Endothelial cell of umbilical vein (primary cell): ENCODE data around the gene MGAT5. TPM values are rescaled to one million over a fixed set of nuclear protein-coding genes. Genes with fewer than 3 reads are reported as not detected.

Source experiments
- BruUV-seq: library from RNA; stranded (reverse); fragments of 400-500 nt; replicated peaks from 2 replicates; lab custom pipeline; 2021; lab: Mats Ljungman, UMichigan
- CTCF ChIA-PET: fragments of 300-600, 350-600 bp; sonication (Branson Sonifier 250); formaldehyde crosslinking; loops from one replicate; lab custom pipeline; 2021; ENCODE audit warnings: antibody characterized with exemption, inconsistent platforms; lab: Charles Lee
- POLR2A ChIA-PET: fragments of 300-600, 350-600 bp; sonication (Branson Sonifier 250); formaldehyde crosslinking; loops from one replicate; lab custom pipeline; 2021; ENCODE audit warnings: antibody characterized with exemption, inconsistent platforms; lab: Charles Lee
- DNase-seq: peaks from one replicate; pipeline ENCODE4 v3.0.0-alpha.2; 2011; ENCODE audit warnings: low read depth, low spot score
- FAIRE-seq: peaks from 2 replicates; lab custom pipeline; 2011; peaks lifted over from hg19 to GRCh38; lab: Jason Lieb, UNC
- H2AFZ ChIP-seq: 2 replicates; pipeline ENCODE4 v1.6.0; 2012; ENCODE audit warnings: low read depth, low read length, control low read depth, inconsistent platforms
- H3K27ac ChIP-seq: 2 replicates; pipeline ENCODE4 v1.5.1; 2011; ENCODE audit warnings: low read depth, mild to moderate bottlenecking, control low read depth, low read length, moderate library complexity; ENCODE audit not compliant: insufficient read depth
- H3K27me3 ChIP-seq, 2 experiments: 2 replicates each; pipeline versions ENCODE4 v1.6.0 to v1.6.1; 2011; ENCODE audit warnings: low read length in 2 of 2, mixed read lengths in 1 of 2; ENCODE audit not compliant: control insufficient read depth in 2 of 2, insufficient read depth in 2 of 2
- H3K36me3 ChIP-seq, 2 experiments: 2 replicates in 1 of 2; 3 replicates in 1 of 2; pipeline ENCODE4 v1.5.1; 2011; ENCODE audit warnings: low read length in 2 of 2, mild to moderate bottlenecking in 1 of 2, moderate library complexity in 1 of 2; ENCODE audit not compliant: control insufficient read depth in 2 of 2, insufficient read depth in 2 of 2; ENCODE audit errors: extremely low read depth in 1 of 2
- H3K4me1 ChIP-seq: 3 replicates; pipeline ENCODE4 v1.5.1; 2011; ENCODE audit warnings: mild to moderate bottlenecking, low read length; ENCODE audit not compliant: control insufficient read depth, insufficient read depth; ENCODE audit errors: extremely low read depth
- H3K4me2 ChIP-seq: 2 replicates; pipeline ENCODE4 v1.6.1; 2011; ENCODE audit warnings: low read length, control low read depth, mixed read lengths; ENCODE audit not compliant: insufficient read depth
- H3K4me3 ChIP-seq, 3 experiments: fragments of 200-600 bp in 1 of 3; sonication (generic), shearing (Covaris generic) in 1 of 3; replicated peaks in 1 of 3; 2 replicates each; pipeline ENCODE4 v1.5.1; 2011 to 2016; ENCODE audit warnings: control low read depth in 3 of 3, low read length in 3 of 3, mild to moderate bottlenecking in 2 of 3, inconsistent platforms in 1 of 3, low read depth in 1 of 3, moderate library complexity in 1 of 3; ENCODE audit not compliant: insufficient read depth in 1 of 3
- H3K79me2 ChIP-seq: 2 replicates; pipeline ENCODE4 v1.6.0; 2012; ENCODE audit warnings: low read length, inconsistent platforms; ENCODE audit not compliant: control insufficient read depth, insufficient read depth
- H3K9ac ChIP-seq: replicated peaks from 2 replicates; pipeline ENCODE3; 2011; ENCODE audit warnings: low read length, control low read depth; ENCODE audit not compliant: insufficient read depth; ENCODE audit errors: extremely low read depth
- H3K9me1 ChIP-seq: replicated peaks from 3 replicates; pipeline ENCODE4 v1.6.0; 2011; ENCODE audit warnings: mild to moderate bottlenecking, low read length; ENCODE audit not compliant: control insufficient read depth, insufficient read depth; ENCODE audit errors: extremely low read depth
- H3K9me3 ChIP-seq: replicated peaks from 2 replicates; pipeline ENCODE4 v1.5.1; 2012; ENCODE audit warnings: low read length, inconsistent platforms; ENCODE audit not compliant: control insufficient read depth, insufficient read depth
- H4K20me1 ChIP-seq: replicated peaks from 2 replicates; pipeline ENCODE3; 2011; ENCODE audit warnings: mild to moderate bottlenecking, low read length; ENCODE audit not compliant: control insufficient read depth, insufficient read depth; ENCODE audit errors: extremely low read depth
- JUN ChIP-seq: IDR thresholded peaks from 2 replicates; pipeline ENCODE4 v1.6.1; 2011; ENCODE audit warnings: borderline replicate concordance, low read depth; ENCODE audit not compliant: insufficient read length, insufficient read depth
- MAX ChIP-seq: IDR thresholded peaks from 2 replicates; pipeline ENCODE4 v1.6.1; 2011; ENCODE audit not compliant: insufficient read depth, insufficient read length
- POLR2A ChIP-seq: IDR thresholded peaks from 2 replicates; pipeline ENCODE4 v1.6.1; 2012; ENCODE audit warnings: low read depth, mild to moderate bottlenecking, control low read depth, low read length
- POLR2AphosphoS5 ChIP-seq: IDR thresholded peaks from 2 replicates; pipeline ENCODE4 v1.6.1; 2012; ENCODE audit warnings: low read depth, mild to moderate bottlenecking, control low read depth, low read length, moderate library complexity; ENCODE audit not compliant: insufficient read depth
- dilution Hi-C: fragments of 300-500 bp; cut with MboI; formaldehyde crosslinking; loops from one replicate; pipeline ENCODE4 v1.15.0; 2019; ENCODE audit warnings: low sequenced_read_pairs; ENCODE audit not compliant: extremely low pct_ligation_motif_present
- intact Hi-C: fragments of 100-400 bp; cut with micrococcal nuclease; formaldehyde crosslinking; loops from one replicate; pipeline ENCODE4 v1.10.0; 2022
- polyA plus RNA-seq, 4 experiments: library from polyadenylated mRNA; depleted of rRNA in 3 of 4; stranded (reverse) in 3 of 4; unstranded in 1 of 4; fragments of >200 nt; gene quantifications; 2 replicates each; pipeline versions ENCODE4 v1.2.1 to v1.2.3, GENCODE V29; 2011 to 2012; ENCODE audit warnings: missing spikeins in 1 of 4
- total RNA-seq: library from RNA; stranded (reverse); gene quantifications from 2 replicates; pipeline ENCODE4 v1.2.3, GENCODE V29; 2021
- TF ChIP-seq, protein P1 (sequence below), 2 donors: IDR thresholded peaks; 1 replicate in 1 of 2; 2 replicates in 1 of 2; pipeline ENCODE4 v1.5.1; 2011; ENCODE audit warnings: low read length in 2 of 2, mild to moderate bottlenecking in 2 of 2, moderate library complexity in 2 of 2, control low read depth in 1 of 2, inconsistent platforms in 1 of 2, low read depth in 1 of 2; ENCODE audit not compliant: insufficient read depth in 1 of 2; ENCODE audit errors: extremely low read depth in 1 of 2

MGAT5 gene
- total and polyA plus RNA-seq, 2 donors (not counting 3 experiments of a cell fraction or from before 2014, with no cell fraction given), result 17.7 to 84.1 TPM

GRCh38 chr2:134491022-134491421 is 237.2 kb downstream of the MGAT5 start:
- Histone ChIP-seq H2AFZ (no peak overlapping the region), H3K36me3 (no peaks in the 10 kb centered on the region), H3K27me3 (peaks cover 0 to 7% of the 10 kb centered on the region in 2 experiments), H3K79me2 (no peaks in the 10 kb centered on the region), H3K9me3 (no peaks in the 10 kb centered on the region), H4K20me1 (no peaks in the 10 kb centered on the region), H3K4me2 (no peak overlapping the region), H3K9me1 (no peaks in the 10 kb centered on the region), H3K27ac (no peak overlapping the region), H3K9ac (no peak overlapping the region), H3K4me3 (no peak overlapping the region), H3K4me1 (no peaks in the 10 kb centered on the region)
- TF ChIP-seq JUN, result no peak
- no peak for TF ChIP-seq MAX
- no peak for TF ChIP-seq POLR2AphosphoS5
- FAIRE-seq (no peak), DNase-seq (no peak)
- ChIA-PET POLR2A (no interaction called here), CTCF (interaction anchor here (0.9 to 1.2 kb wide), 2 partner anchors 40 to 115 kb away, joined by 3 read pairs; no protein-coding TSS in a partner anchor)
- BruUV-seq, result no TSS peak
- dilution Hi-C loops (no loop called here), intact Hi-C loops (no loop called here)

GRCh38 chr2:134491771-134492441 is 238.0 kb downstream of the MGAT5 start:
- intact Hi-C loops, result no loop called here

More at GRCh38 chr2:134491771-134492441, 238.0 kb downstream of the MGAT5 start:
- no peak for FAIRE-seq
- no peaks in the 10 kb centered on the region for H3K79me2 ChIP-seq
- no peak for TF ChIP-seq POLR2A
- TF ChIP-seq, protein P1, sequence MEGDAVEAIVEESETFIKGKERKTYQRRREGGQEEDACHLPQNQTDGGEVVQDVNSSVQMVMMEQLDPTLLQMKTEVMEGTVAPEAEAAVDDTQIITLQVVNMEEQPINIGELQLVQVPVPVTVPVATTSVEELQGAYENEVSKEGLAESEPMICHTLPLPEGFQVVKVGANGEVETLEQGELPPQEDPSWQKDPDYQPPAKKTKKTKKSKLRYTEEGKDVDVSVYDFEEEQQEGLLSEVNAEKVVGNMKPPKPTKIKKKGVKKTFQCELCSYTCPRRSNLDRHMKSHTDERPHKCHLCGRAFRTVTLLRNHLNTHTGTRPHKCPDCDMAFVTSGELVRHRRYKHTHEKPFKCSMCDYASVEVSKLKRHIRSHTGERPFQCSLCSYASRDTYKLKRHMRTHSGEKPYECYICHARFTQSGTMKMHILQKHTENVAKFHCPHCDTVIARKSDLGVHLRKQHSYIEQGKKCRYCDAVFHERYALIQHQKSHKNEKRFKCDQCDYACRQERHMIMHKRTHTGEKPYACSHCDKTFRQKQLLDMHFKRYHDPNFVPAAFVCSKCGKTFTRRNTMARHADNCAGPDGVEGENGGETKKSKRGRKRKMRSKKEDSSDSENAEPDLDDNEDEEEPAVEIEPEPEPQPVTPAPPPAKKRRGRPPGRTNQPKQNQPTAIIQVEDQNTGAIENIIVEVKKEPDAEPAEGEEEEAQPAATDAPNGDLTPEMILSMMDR (IDR thresholded peaks at IDR 0.05; ENCODE audit: extremely low read depth in 1 of 2, insufficient read depth in 1 of 2, low read depth in 1 of 2, low read length in 2 of 2), result peak in 1 of 2 donors; percentile 4
- H4K20me1 ChIP-seq, result no peaks in the 10 kb centered on the region
- POLR2A ChIA-PET, result no interaction called here
- no peaks in the 10 kb centered on the region for H3K36me3 ChIP-seq
- H3K4me3 ChIP-seq, result no peak overlapping the region
- no peak overlapping the region for H2AFZ ChIP-seq
- H3K4me2 ChIP-seq, result no peak overlapping the region
- no peak overlapping the region for H3K27ac ChIP-seq
- H3K9ac ChIP-seq, result no peak overlapping the region
- no TSS peak for BruUV-seq
- no peaks in the 10 kb centered on the region for H3K9me1 ChIP-seq
- H3K9me3 ChIP-seq, result no peaks in the 10 kb centered on the region
- dilution Hi-C loops, result no loop called here
- peaks cover 0 to 7% of the 10 kb centered on the region in 2 experiments for H3K27me3 ChIP-seq
- H3K4me1 ChIP-seq, result no peaks in the 10 kb centered on the region
- no peak for DNase-seq
- CTCF ChIA-PET, result interaction anchor here (0.9 kb wide), 1 partner anchor 116 kb away, joined by 3 read pairs; no protein-coding TSS in a partner anchor
